GM18951 (cell line): ENCODE results near the gene KCNQ1.
A peak's percentile ranks its signal among the peaks of the same experiment; 100 is the strongest.

Experiments used
- POLR2A ChIP-seq: IDR thresholded peaks from 4 replicates; pipeline ENCODE4 v1.6.1; 2011; ENCODE audit warnings: mild to moderate bottlenecking; ENCODE audit not compliant: insufficient read length, insufficient read depth; ENCODE audit errors: extremely low read depth
- in situ Hi-C: fragments of 300-500 bp; cut with MboI; formaldehyde crosslinking; loops from one replicate; pipeline ENCODE4 v1.12.0; 2022; ENCODE audit warnings: low sequenced_read_pairs, mixed read lengths, inconsistent platforms; ENCODE audit not compliant: unreplicated experiment

KCNQ1 gene

GRCh38 chr11:2881981-2882375 lies 437.2 kb downstream of the KCNQ1 start:
- in situ Hi-C loops, result loop anchor here (25.0 kb wide), 1 partner anchor 445 kb away; the partner anchor contains the start of genes KCNQ1 and TRPM5
- no peak for TF ChIP-seq POLR2A

GRCh38 chr11:2882396-2883110 lies 437.7 kb downstream of the KCNQ1 start:
- in situ Hi-C loops, result loop anchor here (25.0 kb wide), 1 partner anchor 445 kb away; the partner anchor contains the start of genes KCNQ1 and TRPM5
- TF ChIP-seq POLR2A, result no peak

GRCh38 chr11:2883640-2883978 lies 438.8 kb downstream of the KCNQ1 start:
- TF ChIP-seq POLR2A, result no peak
- in situ Hi-C loops, result loop anchor here (25.0 kb wide), 1 partner anchor 446 kb away; the partner anchor contains the start of genes KCNQ1 and TRPM5

GRCh38 chr11:2883979-2884815 lies 439.4 kb downstream of the KCNQ1 start:
- no peak for TF ChIP-seq POLR2A
- in situ Hi-C loops, result loop anchor here (25.0 kb wide), 1 partner anchor 447 kb away; the partner anchor contains the start of genes KCNQ1 and TRPM5

GRCh38 chr11:2885017-2885677 lies 440.3 kb downstream of the KCNQ1 start:
- TF ChIP-seq POLR2A, result no peak
- in situ Hi-C loops, result loop anchor here (5.0 to 25.0 kb wide), 2 partner anchors 353 to 448 kb away; partner anchors contain the start of genes KCNQ1 and TRPM5

- TF ChIP-seq POLR2A, result peak; percentile 30
- in situ Hi-C loops, result loop anchor here (5.0 to 25.0 kb wide), 2 partner anchors 353 to 448 kb away; partner anchors contain the start of genes KCNQ1 and TRPM5
Observed at GRCh38 chr11:2885678-2886081, 440.9 kb downstream of the KCNQ1 start, which contains the start of gene CDKN1C. Gene CDKN1C (minus strand): TSS chr11:2885775. CDS start chr11:2885456, 319 bp downstream.

GRCh38 chr11:2886191-2886894 lies 441.5 kb downstream of the KCNQ1 start:
- in situ Hi-C loops, result loop anchor here (5.0 to 25.0 kb wide), 2 partner anchors 354 to 449 kb away; partner anchors contain the start of genes KCNQ1 and TRPM5
- TF ChIP-seq POLR2A, result no peak

- in situ Hi-C loops, result loop anchor here (5.0 to 25.0 kb wide), 2 partner anchors 355 to 450 kb away; partner anchors contain the start of genes KCNQ1 and TRPM5
- TF ChIP-seq POLR2A, result no peak
Observed at GRCh38 chr11:2886936-2887335, 442.1 kb downstream of the KCNQ1 start.

GRCh38 chr11:2887515-2888195 lies 442.8 kb downstream of the KCNQ1 start:
- in situ Hi-C loops, result loop anchor here (5.0 to 25.0 kb wide), 2 partner anchors 355 to 450 kb away; partner anchors contain the start of genes KCNQ1 and TRPM5
- TF ChIP-seq POLR2A, result no peak

GRCh38 chr11:2888266-2888968 lies 443.6 kb downstream of the KCNQ1 start:
- in situ Hi-C loops, result loop anchor here (5.0 to 25.0 kb wide), 2 partner anchors 356 to 451 kb away; partner anchors contain the start of genes KCNQ1 and TRPM5
- no peak for TF ChIP-seq POLR2A
